GM21367 (cell line): Measurements from ENCODE around the gene CORO1A.
A peak's percentile ranks its signal among the peaks of the same experiment; 100 is the strongest.
"Not testable (repeated sequence)": the region's sequence is repeated elsewhere in the genome, so short reads cannot be mapped to it uniquely, and the experiment has no call there.

Experiments
- ATAC-seq: cut with Tn5 transposase; IDR thresholded peaks from one replicate; pipeline ENCODE4 v1.9.1; 2021; ENCODE audit not compliant: unreplicated experiment

CORO1A gene

GRCh38 chr16:30183233-30184095 lies at the start of gene CORO1A:
Gene CORO1A, plus strand, starts transcription at chr16:30183602. Its CDS starts 1,608 bp downstream, at chr16:30185210.
- peak; percentile 35 for ATAC-seq

GRCh38 chr16:30136971-30137605 lies 46.3 kb upstream of the CORO1A start:
- no peak for ATAC-seq

- ATAC-seq: no peak
These were observed 45.5 kb upstream of the CORO1A start for GRCh38 chr16:30137897-30138296.

DNA sequence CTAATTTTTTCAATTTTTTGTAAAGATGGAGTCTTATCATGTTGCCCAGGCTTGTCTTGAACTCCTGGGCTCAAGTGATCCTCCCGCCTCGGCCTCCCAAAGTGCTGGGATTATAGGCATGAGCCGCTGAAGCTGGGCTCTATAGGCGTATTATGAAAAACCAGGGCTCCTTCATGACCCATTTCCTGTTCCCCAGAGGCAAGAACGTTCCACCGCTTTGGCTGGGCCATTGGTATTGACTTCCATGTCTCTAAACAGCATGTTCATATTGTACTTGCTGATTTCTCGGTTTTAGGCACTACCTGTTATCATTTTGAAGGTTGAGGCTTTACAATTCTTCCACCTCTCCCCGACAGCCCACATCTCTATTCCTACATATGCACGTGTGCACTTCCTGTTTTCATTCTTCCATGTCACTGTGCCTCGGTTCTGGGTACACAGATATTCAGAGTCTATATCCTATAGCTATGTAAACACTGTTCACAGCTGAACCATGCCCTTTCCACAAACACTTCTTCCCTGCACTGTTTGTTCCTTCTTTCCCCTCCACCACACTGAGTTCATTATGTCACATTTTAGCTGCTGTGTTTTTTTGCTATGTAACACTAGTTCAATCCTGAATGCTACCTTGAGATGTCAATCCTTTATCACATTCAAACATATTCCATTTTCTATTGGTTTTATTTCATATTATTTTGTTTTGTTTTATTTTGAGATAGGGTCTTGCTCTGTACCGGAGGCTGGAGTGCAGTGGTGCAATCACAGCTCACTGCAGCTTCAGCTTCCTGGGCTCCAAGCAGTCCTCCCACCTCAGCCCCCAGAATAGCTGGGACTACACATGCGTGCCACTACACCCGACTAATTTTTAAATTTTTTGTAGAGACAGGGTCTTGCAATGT lies 43.6 kb upstream of the CORO1A start:
- ATAC-seq: no peak

DNA sequence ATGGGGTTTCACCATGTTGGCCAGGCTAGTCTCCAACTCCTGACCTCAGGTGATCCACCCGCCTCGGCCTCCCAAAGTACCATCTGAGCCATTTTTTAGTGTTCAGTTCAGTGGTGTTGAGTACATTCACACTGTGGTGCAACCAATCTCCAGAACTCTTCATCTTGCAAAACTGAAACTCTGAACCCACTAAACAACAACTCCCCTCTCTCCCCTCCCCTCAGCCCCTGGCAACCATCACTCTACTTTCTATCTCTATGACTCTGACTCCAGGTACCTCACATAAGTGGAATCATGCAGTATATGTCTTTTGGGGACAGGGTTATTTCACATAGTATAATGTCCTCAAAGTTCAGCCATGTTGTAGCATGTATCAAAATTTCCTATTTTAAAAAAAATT lies 41.7 kb upstream of the CORO1A start:
- ATAC-seq: no peak

- no peak for ATAC-seq
These were observed 40.6 kb upstream of the CORO1A start for GRCh38 chr16:30142672-30143346.

DNA sequence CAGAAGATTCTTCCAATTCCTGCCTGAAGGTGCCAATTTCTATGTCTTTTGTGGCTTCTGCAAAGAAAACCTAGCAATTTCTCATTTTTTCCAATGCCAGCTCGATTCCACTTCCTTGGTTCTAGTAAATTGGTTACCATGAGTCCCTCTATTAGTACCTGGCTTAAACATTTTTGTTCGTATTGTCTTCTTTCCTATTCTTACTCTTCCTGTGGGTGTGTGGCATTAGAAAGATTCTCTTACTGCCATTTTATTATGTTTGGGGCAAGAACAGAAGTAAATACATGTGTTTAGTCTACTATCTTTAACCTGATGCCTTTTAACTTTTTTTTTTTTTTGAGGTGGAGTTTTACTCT lies 40.1 kb upstream of the CORO1A start:
- no peak for ATAC-seq

- ATAC-seq: no peak
These were observed 39.4 kb upstream of the CORO1A start for GRCh38 chr16:30144017-30144416.

GRCh38 chr16:30144917-30145316 lies 38.5 kb upstream of the CORO1A start:
- ATAC-seq: no peak

DNA sequence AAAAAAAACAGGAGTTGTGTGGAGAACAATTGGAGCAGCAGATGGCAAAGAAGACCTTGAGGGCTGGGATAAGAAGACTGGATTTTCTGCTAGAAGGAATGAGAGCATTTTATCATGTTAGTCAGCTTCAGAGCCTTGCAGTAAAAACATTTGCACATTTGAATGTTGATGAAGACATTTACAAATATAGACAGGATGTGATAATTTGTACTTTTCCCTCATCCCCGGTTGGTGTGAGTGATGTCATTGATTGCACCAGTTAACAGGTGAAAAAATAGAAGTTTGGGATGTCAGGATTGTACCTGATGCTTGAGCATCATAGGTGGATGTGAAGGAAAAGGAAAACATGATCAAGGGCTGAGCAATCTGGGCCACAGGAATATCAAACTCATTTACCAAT lies 37.7 kb upstream of the CORO1A start:
- ATAC-seq: no peak

DNA sequence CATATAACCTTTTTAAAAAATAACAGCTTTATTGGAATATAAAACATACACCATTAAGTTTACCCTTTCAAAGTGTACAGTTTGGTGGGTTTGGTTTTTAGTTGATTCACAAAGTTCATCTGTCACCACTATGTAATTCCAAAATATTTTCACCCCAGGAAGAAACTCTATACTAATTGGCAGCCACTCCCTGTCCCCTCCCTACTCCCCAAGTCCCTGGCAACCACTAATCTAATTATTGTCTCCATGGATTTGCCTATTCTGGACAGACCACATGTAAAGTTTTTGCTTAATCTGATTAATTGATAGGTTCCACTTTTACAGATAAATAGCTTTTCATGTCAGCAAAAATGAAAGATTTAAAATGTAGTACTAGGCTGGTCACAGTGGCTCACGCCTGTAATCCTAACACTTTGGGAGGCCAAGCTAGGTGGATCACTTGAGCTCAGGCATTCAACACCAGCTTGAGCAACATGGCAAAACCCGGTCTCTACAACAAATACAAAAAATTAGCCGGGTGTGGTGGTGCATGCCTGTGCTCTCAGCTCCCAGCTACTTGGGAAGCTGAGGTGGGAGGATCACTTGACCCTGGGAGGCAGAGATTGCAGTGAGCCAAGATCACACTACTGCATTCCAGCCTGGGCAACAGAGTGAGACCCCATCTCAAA lies 35.4 kb upstream of the CORO1A start:
- ATAC-seq: no peak

DNA sequence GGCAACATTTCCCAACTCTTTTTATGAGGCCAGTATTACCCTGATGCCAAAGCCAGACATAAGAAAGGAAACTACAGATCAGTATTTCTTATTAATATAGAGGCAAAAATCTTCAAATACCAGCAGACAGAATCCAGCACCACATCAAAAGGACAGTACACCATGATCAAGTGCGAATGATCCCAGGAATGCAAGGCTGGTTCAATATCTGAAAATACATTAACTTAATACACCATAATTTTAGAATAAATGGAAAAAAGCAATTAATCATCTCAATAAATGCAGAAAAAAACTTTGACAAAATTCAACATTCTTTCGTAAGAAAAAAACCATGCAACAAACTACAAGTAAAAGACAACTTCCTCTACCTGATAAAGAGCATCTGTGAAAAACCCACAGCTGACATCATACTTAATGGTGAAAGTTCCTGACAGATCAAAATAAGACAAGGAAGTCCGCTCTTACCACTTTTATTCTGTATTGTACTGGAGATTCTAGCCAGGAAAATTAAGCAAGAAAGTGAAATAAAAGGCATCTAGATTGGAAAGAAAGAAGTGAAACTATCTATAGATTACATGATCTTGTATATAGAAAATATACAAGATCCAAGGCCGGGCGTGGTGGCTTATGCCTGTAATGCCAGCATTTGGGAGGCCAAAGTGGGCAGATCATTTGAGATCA lies 34.0 kb upstream of the CORO1A start:
- ATAC-seq: no peak

DNA sequence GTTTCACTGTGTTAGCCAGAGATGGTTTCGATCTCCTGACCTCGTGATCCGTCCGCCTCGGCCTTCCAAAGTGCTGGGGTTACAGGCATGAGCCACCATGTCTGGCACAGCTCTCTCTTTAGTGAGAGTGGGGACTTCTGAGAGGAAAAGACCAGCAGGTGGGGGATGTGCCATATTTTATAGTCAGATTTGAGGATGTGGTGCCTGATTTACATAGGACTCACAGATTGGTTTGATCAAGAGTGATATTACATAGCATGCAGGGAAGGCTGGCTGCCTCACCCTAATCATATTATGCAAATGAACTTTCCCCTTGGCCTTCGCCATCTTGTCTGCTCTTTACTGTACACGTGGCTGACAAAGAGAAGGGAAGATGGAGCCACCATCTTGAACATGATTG lies 32.3 kb upstream of the CORO1A start:
- ATAC-seq: no peak

GRCh38 chr16:30152517-30152916 lies 30.9 kb upstream of the CORO1A start:
- ATAC-seq: no peak

- no peak for ATAC-seq
These were observed 28.2 kb upstream of the CORO1A start for GRCh38 chr16:30155188-30155587.

DNA sequence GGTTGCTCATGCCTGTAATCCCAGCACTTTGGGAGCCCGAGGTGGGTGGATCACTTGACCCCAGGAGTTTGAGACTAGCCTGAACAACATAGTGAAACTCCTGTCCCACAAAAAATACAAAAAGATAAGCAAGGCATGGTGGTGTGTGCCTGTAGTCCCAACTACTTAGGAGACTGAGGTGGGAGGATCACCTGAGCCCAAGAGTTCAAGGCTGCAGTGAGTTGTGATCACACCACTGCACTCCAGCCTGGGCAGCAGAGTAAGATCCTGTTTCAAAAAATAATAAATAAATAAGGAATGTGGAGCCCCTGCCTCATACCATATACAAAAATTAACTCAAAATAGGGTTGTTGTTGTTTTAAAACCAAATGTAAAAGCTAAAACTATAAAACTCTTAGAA lies 26.2 kb upstream of the CORO1A start:
- ATAC-seq: no peak

DNA sequence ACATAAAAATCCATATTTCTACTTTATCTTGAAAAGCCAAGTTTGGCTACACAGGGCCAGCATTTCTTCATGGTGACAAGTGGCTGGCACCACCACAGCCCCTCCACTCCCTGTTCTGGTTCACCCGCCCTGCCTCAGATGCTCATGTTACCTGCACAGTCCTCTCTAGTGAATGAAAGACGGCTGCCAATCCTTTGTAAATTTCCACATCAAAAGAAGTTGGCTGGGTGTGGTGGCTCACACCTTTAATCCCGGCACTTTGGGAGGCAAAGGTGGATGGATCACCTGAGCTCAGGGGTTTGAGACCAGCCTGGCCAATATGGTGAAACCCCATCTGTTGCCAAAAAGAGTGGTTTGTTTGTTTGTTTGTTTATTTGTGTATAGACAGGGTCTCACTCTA lies 19.9 kb upstream of the CORO1A start:
- ATAC-seq: no peak

DNA sequence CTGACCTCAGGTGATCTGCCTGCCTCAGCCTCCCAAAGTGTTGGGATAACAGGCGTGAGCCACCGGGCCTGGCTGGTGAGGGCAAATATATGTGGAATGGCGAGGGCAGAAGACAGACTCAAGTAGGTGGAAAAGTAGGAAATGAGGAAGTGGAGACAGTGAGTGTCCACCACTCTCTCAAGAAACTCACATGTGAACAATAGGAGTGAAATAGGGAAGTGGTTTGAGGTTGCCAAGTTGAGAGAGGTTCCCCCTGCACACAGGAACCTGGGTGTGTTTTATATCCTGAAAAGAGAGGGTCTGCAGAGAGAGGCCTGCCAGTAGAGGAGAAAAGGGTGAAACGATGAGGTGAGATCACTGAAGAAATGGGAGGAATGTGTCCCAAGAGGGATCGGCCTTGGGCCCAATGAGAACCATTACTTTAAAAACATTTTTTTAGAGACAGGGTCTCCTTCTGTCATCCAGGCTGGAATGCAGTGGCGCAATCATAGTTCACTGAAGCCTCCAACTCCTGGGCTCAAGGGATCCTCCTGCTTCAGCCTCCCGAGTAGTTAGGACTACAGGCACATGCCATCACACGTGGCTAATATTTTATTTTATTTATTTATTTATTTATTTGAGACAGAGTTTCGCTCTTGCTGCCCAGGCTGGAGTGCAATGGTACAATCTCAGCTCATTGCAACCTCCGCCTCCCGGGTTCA lies 17.1 kb upstream of the CORO1A start:
- no peak for ATAC-seq

- ATAC-seq: not testable (repeated sequence)
These were observed 14.7 kb upstream of the CORO1A start for GRCh38 chr16:30168746-30169145.
